Caco-2 (cell line): ENCODE results near the gene PTPN22. TPM values are rescaled to one million over a fixed set of nuclear protein-coding genes. Genes with fewer than 3 reads are reported as not detected.

Source experiments
- BruUV-seq: library from RNA; stranded (reverse); fragments of 400-500 nt; replicated peaks from 2 replicates; lab custom pipeline; 2021; lab: Mats Ljungman, UMichigan
- CTCF ChIA-PET: fragments of 300-600 bp; sonication (Branson Sonifier 250); formaldehyde crosslinking; loops from one replicate; lab custom pipeline; 2022; ENCODE audit warnings: antibody characterized with exemption; lab: Charles Lee
- POLR2A ChIA-PET: fragments of 300-600 bp; sonication (Branson Sonifier 250); formaldehyde crosslinking; loops from one replicate; lab custom pipeline; 2022; ENCODE audit warnings: antibody characterized with exemption; lab: Charles Lee
- DNase-seq, 2 experiments: peaks; one replicate each; pipeline versions ENCODE4 v3.0.0 to v3.0.0-alpha.2; 2020 to 2022
- H3K27me3 ChIP-seq: replicated peaks from 2 replicates; pipeline ENCODE4 v1.6.0; 2011; ENCODE audit warnings: low read length; ENCODE audit not compliant: control insufficient read depth, insufficient read depth
- H3K36me3 ChIP-seq: 2 replicates; pipeline ENCODE4 v1.5.1; 2011; ENCODE audit warnings: low read length; ENCODE audit not compliant: control insufficient read depth, insufficient read depth
- H3K4me1 ChIP-seq: fragments of 250-450 bp; sonication (Bioruptor Pico); 2 replicates; pipeline ENCODE4 v1.5.1; 2020; ENCODE audit warnings: mild to moderate bottlenecking
- H3K4me3 ChIP-seq: 2 replicates; pipeline ENCODE4 v1.5.1; 2011; ENCODE audit warnings: low read depth, mild to moderate bottlenecking, control low read depth, low read length
- H3K9me3 ChIP-seq: fragments of 250-450 bp; sonication (Bioruptor Pico); 2 replicates; pipeline ENCODE4 v1.5.1; 2020; ENCODE audit warnings: mild to moderate bottlenecking, moderate library complexity
- H3K27ac Mint-ChIP-seq: one replicate; pipeline ENCODE4 v1.8.0; 2022; ENCODE audit warnings: mixed read lengths; ENCODE audit not compliant: unreplicated experiment
- H3K27me3 Mint-ChIP-seq: one replicate; pipeline ENCODE4 v1.8.0; 2022; ENCODE audit warnings: mixed read lengths; ENCODE audit not compliant: insufficient read depth, unreplicated experiment
- H3K36me3 Mint-ChIP-seq: one replicate; pipeline ENCODE4 v1.8.0; 2022; ENCODE audit warnings: mild to moderate bottlenecking, mixed read lengths; ENCODE audit not compliant: insufficient read depth, unreplicated experiment
- H3K4me1 Mint-ChIP-seq: one replicate; pipeline ENCODE4 v1.8.0; 2022; ENCODE audit warnings: low read depth, mixed read lengths; ENCODE audit not compliant: unreplicated experiment
- H3K4me3 Mint-ChIP-seq: one replicate; pipeline ENCODE4 v1.8.0; 2022; ENCODE audit warnings: mild to moderate bottlenecking, moderate library complexity, mixed read lengths; ENCODE audit not compliant: unreplicated experiment
- H3K9me3 Mint-ChIP-seq: one replicate; pipeline ENCODE4 v1.8.0; 2022; ENCODE audit warnings: mixed read lengths; ENCODE audit not compliant: unreplicated experiment
- CTCF ChIP-seq, 2 experiments: fragments of 200-600 bp in 1 of 2; IDR thresholded peaks; 1 replicate in 1 of 2; 2 replicates in 1 of 2; pipeline versions ENCODE4 v1.5.1 to v1.8.0; 2011 to 2022; ENCODE audit warnings: antibody characterized with exemption in 1 of 2, control low read depth in 1 of 2, inconsistent platforms in 1 of 2, low read depth in 1 of 2, low read length in 1 of 2, mild to moderate bottlenecking in 1 of 2, moderate library complexity in 1 of 2; ENCODE audit not compliant: insufficient read depth in 1 of 2, severe bottlenecking in 1 of 2, unreplicated experiment in 1 of 2
- intact Hi-C: fragments of 100-400 bp; cut with micrococcal nuclease; formaldehyde crosslinking; loops from one replicate; pipeline ENCODE4 v1.10.0; 2022; ENCODE audit not compliant: unreplicated experiment
- total RNA-seq: library from RNA; stranded (reverse); gene quantifications from 2 replicates; pipeline ENCODE4 v1.2.3, GENCODE V29; 2022

PTPN22 gene
- total RNA-seq, 1 experiment from 2014 or later, result not detected

GRCh38 chr1:113802367-113803007 lies 69.0 kb downstream of the PTPN22 start:
- POLR2A ChIA-PET, result no interaction called here
- DNase-seq, result no peak
- CTCF ChIA-PET, result no interaction called here
- Histone ChIP-seq H3K36me3 (no peaks in the 10 kb centered on the region), H3K4me3 (no peak overlapping the region), H3K27me3 (no peaks in the 10 kb centered on the region), H3K9me3 (no peaks in the 10 kb centered on the region), H3K4me1 (peaks cover 12% of the 10 kb centered on the region)
- H3K4me3 Mint-ChIP-seq, result no peak overlapping the region
- H3K27ac Mint-ChIP-seq, result no peak overlapping the region
- intact Hi-C loops, result loop anchor here (5.0 kb wide), 1 partner anchor 40 kb away; no protein-coding TSS in a partner anchor
- H3K36me3 Mint-ChIP-seq, result peaks cover 5% of the 10 kb centered on the region
- BruUV-seq, result no TSS peak
- no peaks in the 10 kb centered on the region for H3K9me3 Mint-ChIP-seq
- H3K27me3 Mint-ChIP-seq, result no peaks in the 10 kb centered on the region
- no peak for TF ChIP-seq CTCF (IDR thresholded peaks at IDR 0.05; ENCODE audit: insufficient read depth in 1 of 2, low read depth in 1 of 2, low read length in 1 of 2, severe bottlenecking in 1 of 2, unreplicated experiment in 1 of 2)
- no peaks in the 10 kb centered on the region for H3K4me1 Mint-ChIP-seq

GRCh38 chr1:113800487-113800886 lies 71.0 kb downstream of the PTPN22 start:
- Mint-ChIP-seq H3K36me3 (peaks cover 10% of the 10 kb centered on the region), H3K4me1 (no peaks in the 10 kb centered on the region), H3K4me3 (no peak overlapping the region), H3K27me3 (no peaks in the 10 kb centered on the region), H3K27ac (no peak overlapping the region), H3K9me3 (no peaks in the 10 kb centered on the region)
- Histone ChIP-seq H3K9me3 (no peaks in the 10 kb centered on the region), H3K4me1 (peaks cover 12% of the 10 kb centered on the region), H3K36me3 (no peaks in the 10 kb centered on the region), H3K4me3 (no peak overlapping the region), H3K27me3 (no peaks in the 10 kb centered on the region)
- no TSS peak for BruUV-seq
- CTCF ChIA-PET, result no interaction called here
- POLR2A ChIA-PET, result no interaction called here
- no peak for DNase-seq
- no peak for TF ChIP-seq CTCF (IDR thresholded peaks at IDR 0.05; ENCODE audit: insufficient read depth in 1 of 2, low read depth in 1 of 2, low read length in 1 of 2, severe bottlenecking in 1 of 2, unreplicated experiment in 1 of 2)
- intact Hi-C loops, result loop anchor here (5.0 kb wide), 1 partner anchor 38 kb away; no protein-coding TSS in a partner anchor

- no peak for DNase-seq
- Histone ChIP-seq H3K27me3 (no peaks in the 10 kb centered on the region), H3K4me1 (peaks cover 12% of the 10 kb centered on the region), H3K36me3 (no peaks in the 10 kb centered on the region), H3K9me3 (no peaks in the 10 kb centered on the region), H3K4me3 (no peak overlapping the region)
- POLR2A ChIA-PET, result no interaction called here
- Mint-ChIP-seq H3K27ac (no peak overlapping the region), H3K9me3 (no peaks in the 10 kb centered on the region), H3K36me3 (peaks cover 20% of the 10 kb centered on the region), H3K4me1 (peaks cover 17% of the 10 kb centered on the region), H3K27me3 (no peaks in the 10 kb centered on the region), H3K4me3 (no peak overlapping the region)
- CTCF ChIA-PET, result no interaction called here
- no TSS peak for BruUV-seq
- TF ChIP-seq CTCF (IDR thresholded peaks at IDR 0.05; ENCODE audit: insufficient read depth in 1 of 2, low read depth in 1 of 2, low read length in 1 of 2, severe bottlenecking in 1 of 2, unreplicated experiment in 1 of 2), result no peak
- intact Hi-C loops, result no loop called here
Observed at GRCh38 chr1:113797472-113797871, 74.0 kb downstream of the PTPN22 start.
